Uterus (tissue), 2 donors: ENCODE measurements around the gene ANP32E.

Experiments
- CTCF ChIP-seq, 4 experiments: fragments of 200-600 bp in 2 of 4; fragments of 450-650 bp in 2 of 4; sonication (generic) in 2 of 4; IDR thresholded peaks; one replicate each; pipeline ENCODE4 v1.5.1; 2016 to 2019; ENCODE audit warnings: antibody characterized with exemption in 4 of 4, mild to moderate bottlenecking in 2 of 4, moderate library complexity in 1 of 4
- POLR2A ChIP-seq, 2 donors: fragments of 450-650 bp; IDR thresholded peaks; one replicate each; pipeline ENCODE4 v1.6.1; 2016; ENCODE audit warnings: antibody characterized with exemption in 2 of 2, mild to moderate bottlenecking in 1 of 2, moderate library complexity in 1 of 2

- TF ChIP-seq CTCF (IDR thresholded peaks at IDR 0.05) (no peak), POLR2A (IDR thresholded peaks at IDR 0.05) (no peak)
Measured at GRCh38 chr1:150280138-150280707, 44.3 kb upstream of the ANP32E start.
